Colonic mucosa (tissue), 4 donors: ENCODE data around the gene EXOC4. TPM values are rescaled to one million over a fixed set of nuclear protein-coding genes. Genes with fewer than 3 reads are reported as not detected.

ENCODE experiments used
- DNase-seq: peaks from one replicate; pipeline ENCODE4 v3.0.0-alpha.2; 2020
- H3K27ac ChIP-seq: fragments of 200-600 bp; one replicate; pipeline ENCODE4 v1.8.0; 2021
- H3K27me3 ChIP-seq: fragments of 200-600 bp; one replicate; pipeline ENCODE4 v1.8.0; 2021
- H3K36me3 ChIP-seq: fragments of 200-600 bp; one replicate; pipeline ENCODE4 v1.8.0; 2021
- H3K4me1 ChIP-seq: fragments of 200-600 bp; one replicate; pipeline ENCODE4 v1.8.0; 2021; ENCODE audit warnings: mild to moderate bottlenecking
- H3K4me3 ChIP-seq: fragments of 200-600 bp; one replicate; pipeline ENCODE4 v1.8.0; 2021
- H3K9ac ChIP-seq, 2 donors: one replicate each; pipeline ENCODE4 v1.7.0; 2013; ENCODE audit warnings: control low read depth in 2 of 2, low read depth in 2 of 2, low read length in 2 of 2
- H3K9me3 ChIP-seq: fragments of 200-600 bp; one replicate; pipeline ENCODE4 v1.8.0; 2021
- CTCF ChIP-seq: fragments of 200-600 bp; IDR thresholded peaks from one replicate; pipeline ENCODE4 v1.8.0; 2022; ENCODE audit warnings: antibody characterized with exemption, mild to moderate bottlenecking
- intact Hi-C: fragments of 100-400 bp; cut with DNase I; formaldehyde crosslinking; loops from one replicate; pipeline ENCODE4 v1.14.1; 2022
- total RNA-seq, 2 donors: library from RNA; stranded (reverse); fragmentation: NEBNext Ultra II Directional in 1 of 2; extraction: Animal tissue kit (Norgen Biotek cat#: 25700) in 1 of 2; gene quantifications; one replicate each; pipeline ENCODE4 v1.2.1, GENCODE V29; 2021
- donor health status: healthy.
- donor health status: DM: no; HTN: no; CAD: no.
- donor health status: DM: no; HTN: no; CAD: no.

EXOC4 gene
- total RNA-seq, 2 donors from 2014 or later, result 61.1 to 73.3 TPM

- Histone ChIP-seq H3K9ac (no peak overlapping the region), H3K4me1 (no peaks in the 10 kb centered on the region), H3K4me3 (no peak overlapping the region), H3K36me3 (no peaks in the 10 kb centered on the region), H3K9me3 (no peaks in the 10 kb centered on the region), H3K27me3 (no peaks in the 10 kb centered on the region), H3K27ac (no peak overlapping the region)
- DNase-seq, result no peak
- intact Hi-C loops, result no loop called here
- no peak for TF ChIP-seq CTCF
Observed at GRCh38 chr7:133554330-133554729, 301.5 kb downstream of the EXOC4 start.

- Histone ChIP-seq H3K9me3 (no peaks in the 10 kb centered on the region), H3K4me1 (no peaks in the 10 kb centered on the region), H3K4me3 (no peak overlapping the region), H3K27me3 (no peaks in the 10 kb centered on the region), H3K9ac (no peak overlapping the region), H3K27ac (no peak overlapping the region), H3K36me3 (no peaks in the 10 kb centered on the region)
- DNase-seq, result no peak
- TF ChIP-seq CTCF, result no peak
- intact Hi-C loops, result no loop called here
Observed at GRCh38 chr7:133556048-133556447, 303.2 kb downstream of the EXOC4 start.

GRCh38 chr7:133556553-133556952, 303.7 kb downstream of the EXOC4 start:
- H3K36me3 ChIP-seq, result no peaks in the 10 kb centered on the region
- intact Hi-C loops, result no loop called here
- H3K9ac ChIP-seq, result no peak overlapping the region
- H3K4me1 ChIP-seq, result no peaks in the 10 kb centered on the region
- H3K4me3 ChIP-seq, result no peak overlapping the region
- H3K27me3 ChIP-seq, result no peaks in the 10 kb centered on the region
- no peak overlapping the region for H3K27ac ChIP-seq
- no peak for DNase-seq
- TF ChIP-seq CTCF, result no peak
- no peaks in the 10 kb centered on the region for H3K9me3 ChIP-seq

GRCh38 chr7:133560900-133561299, 308.0 kb downstream of the EXOC4 start:
- H3K4me3 ChIP-seq, result no peak overlapping the region
- no peak overlapping the region for H3K27ac ChIP-seq
- intact Hi-C loops, result no loop called here
- DNase-seq, result no peak
- no peak overlapping the region for H3K9ac ChIP-seq
- no peaks in the 10 kb centered on the region for H3K27me3 ChIP-seq
- TF ChIP-seq CTCF, result no peak
- no peaks in the 10 kb centered on the region for H3K4me1 ChIP-seq
- H3K9me3 ChIP-seq, result no peaks in the 10 kb centered on the region
- H3K36me3 ChIP-seq, result no peaks in the 10 kb centered on the region

- H3K4me1 ChIP-seq, result no peaks in the 10 kb centered on the region
- H3K4me3 ChIP-seq, result no peak overlapping the region
- intact Hi-C loops, result no loop called here
- H3K27ac ChIP-seq, result no peak overlapping the region
- TF ChIP-seq CTCF, result no peak
- H3K27me3 ChIP-seq, result no peaks in the 10 kb centered on the region
- DNase-seq, result no peak
- H3K9me3 ChIP-seq, result no peaks in the 10 kb centered on the region
- no peak overlapping the region for H3K9ac ChIP-seq
- no peaks in the 10 kb centered on the region for H3K36me3 ChIP-seq
Observed at GRCh38 chr7:133561396-133561795, 308.5 kb downstream of the EXOC4 start.

- Histone ChIP-seq H3K9me3 (no peaks in the 10 kb centered on the region), H3K9ac (no peak overlapping the region), H3K36me3 (no peaks in the 10 kb centered on the region), H3K27ac (no peak overlapping the region), H3K27me3 (no peaks in the 10 kb centered on the region), H3K4me1 (no peaks in the 10 kb centered on the region), H3K4me3 (no peak overlapping the region)
- no peak for DNase-seq
- intact Hi-C loops, result no loop called here
- no peak for TF ChIP-seq CTCF
Observed at GRCh38 chr7:133562621-133563020, 309.7 kb downstream of the EXOC4 start.
